Smooth muscle cell (in vitro differentiated cells): ENCODE data around the gene MNX1. TPM values are rescaled to one million over a fixed set of nuclear protein-coding genes. Genes with fewer than 3 reads are reported as not detected.
A peak's percentile ranks its signal among the peaks of the same experiment; 100 is the strongest.

Experiments
- DNase-seq: peaks from one replicate; lab custom pipeline; 2025; ENCODE audit not compliant: unreplicated experiment; lab: John Stamatoyannopoulos, UW
- H2AFZ ChIP-seq: fragments of 200-600 bp; sonication (generic); 2 replicates; pipeline ENCODE4 v1.6.0; 2016; ENCODE audit warnings: antibody characterized with exemption, low read depth, mild to moderate bottlenecking
- H3F3A ChIP-seq: fragments of 200-600 bp; sonication (generic); 2 replicates; pipeline ENCODE4 v1.6.0; 2017; ENCODE audit warnings: antibody characterized with exemption, low read depth
- H3K27ac ChIP-seq: fragments of 200-600 bp; sonication (generic); 2 replicates; pipeline ENCODE4 v1.5.1; 2016; ENCODE audit warnings: low read depth, mild to moderate bottlenecking
- H3K27me3 ChIP-seq: fragments of 200-600 bp; sonication (generic); 2 replicates; pipeline ENCODE4 v1.6.1; 2016; ENCODE audit warnings: low read depth, mild to moderate bottlenecking
- H3K36me3 ChIP-seq: fragments of 200-600 bp; sonication (generic); 2 replicates; pipeline ENCODE4 v1.5.1; 2016; ENCODE audit warnings: low read depth
- H3K4me1 ChIP-seq: fragments of 200-600 bp; sonication (generic); 2 replicates; pipeline ENCODE4 v1.5.1; 2016; ENCODE audit warnings: low read depth
- H3K4me2 ChIP-seq: fragments of 200-600 bp; sonication (generic); 2 replicates; pipeline ENCODE4 v1.6.0; 2016; ENCODE audit warnings: mild to moderate bottlenecking
- H3K4me3 ChIP-seq: fragments of 200-600 bp; sonication (generic); 2 replicates; pipeline ENCODE4 v1.5.1; 2016; ENCODE audit warnings: mild to moderate bottlenecking
- H3K79me2 ChIP-seq: fragments of 200-600 bp; sonication (generic); 2 replicates; pipeline ENCODE4 v1.6.0; 2016; ENCODE audit warnings: low read depth, mild to moderate bottlenecking
- H3K9ac ChIP-seq: fragments of 200-600 bp; sonication (generic); 2 replicates; pipeline ENCODE4 v1.6.0; 2016; ENCODE audit warnings: low read depth
- H3K9me3 ChIP-seq: fragments of 200-600 bp; sonication (generic); replicated peaks from 2 replicates; pipeline ENCODE4 v1.5.1; 2016; ENCODE audit warnings: low read depth
- H4K20me1 ChIP-seq: fragments of 200-600 bp; sonication (generic); 2 replicates; pipeline ENCODE4 v1.6.0; 2016; ENCODE audit warnings: low read depth
- CTCF ChIP-seq: fragments of 200-600 bp; sonication (generic); IDR thresholded peaks from 2 replicates; pipeline ENCODE4 v1.5.1; 2017; ENCODE audit warnings: borderline replicate concordance, mild to moderate bottlenecking, antibody characterized with exemption; ENCODE audit not compliant: insufficient read depth, poor library complexity, severe bottlenecking
- WGBS: methylation state at CpG from one replicate; pipeline ENCODE4 v1.1.7; 2016; ENCODE audit warnings: low lambda C conversion rate; 5-methylcytosine and 5-hydroxymethylcytosine counted together
- polyA plus RNA-seq: library from polyadenylated mRNA; unstranded; fragments of >200 nt; fragmentation: Nextera tagmentation; extraction: Ambion mirVana; gene quantifications from 2 replicates; pipeline ENCODE4 v1.2.1, GENCODE V29; 2016
- total RNA-seq: library from RNA; depleted of rRNA; stranded (reverse); fragments of >200 nt; gene quantifications from 2 replicates; pipeline ENCODE4 v1.2.3, GENCODE V29; 2014

The MNX1 gene
- total and polyA plus RNA-seq, 2 experiments from 2014 or later, result not detected

- no peaks in the 10 kb centered on the region for H3F3A ChIP-seq
- H3K9me3 ChIP-seq, result no peaks in the 10 kb centered on the region
- no peaks in the 10 kb centered on the region for H3K36me3 ChIP-seq
- peaks cover 12% of the 10 kb centered on the region for H4K20me1 ChIP-seq
- no peak overlapping the region for H3K9ac ChIP-seq
- peak overlapping the region; percentile 45 for H3K4me3 ChIP-seq
- H3K79me2 ChIP-seq, result no peaks in the 10 kb centered on the region
- no peak for TF ChIP-seq CTCF
- no peak for DNase-seq
- peaks cover 26% of the 10 kb centered on the region for H3K4me1 ChIP-seq
- H3K27me3 ChIP-seq, result peaks cover 99% of the 10 kb centered on the region
- no peak overlapping the region for H2AFZ ChIP-seq
- 2% methylated on average over 29 of the region's 75 CpGs for WGBS
- H3K4me2 ChIP-seq, result peak overlapping the region; percentile 87
- no peak overlapping the region for H3K27ac ChIP-seq
These were observed 10.3 kb downstream of the MNX1 start for GRCh38 chr7:156999958-157000726.

- Histone ChIP-seq H3K27me3 (peaks cover 96% of the 10 kb centered on the region), H3K4me2 (peak overlapping the region; percentile 87), H3F3A (no peaks in the 10 kb centered on the region), H2AFZ (no peak overlapping the region), H3K9ac (no peak overlapping the region), H3K9me3 (no peaks in the 10 kb centered on the region), H3K79me2 (no peaks in the 10 kb centered on the region), H3K27ac (no peak overlapping the region), H3K4me3 (peak overlapping the region; percentile 45), H3K36me3 (no peaks in the 10 kb centered on the region), H4K20me1 (peaks cover 12% of the 10 kb centered on the region), H3K4me1 (peaks cover 26% of the 10 kb centered on the region)
- no peak for DNase-seq
- 8% methylated on average over 35 of the region's 57 CpGs for WGBS
- TF ChIP-seq CTCF, result no peak
These were observed 11.2 kb downstream of the MNX1 start for GRCh38 chr7:156998988-156999957.

- Histone ChIP-seq H3K79me2 (no peaks in the 10 kb centered on the region), H3K9ac (no peak overlapping the region), H3K27me3 (peaks cover 53% of the 10 kb centered on the region), H3K9me3 (no peaks in the 10 kb centered on the region), H3K27ac (no peak overlapping the region), H2AFZ (no peak overlapping the region), H3K36me3 (no peaks in the 10 kb centered on the region), H3K4me3 (no peak overlapping the region), H3K4me1 (no peaks in the 10 kb centered on the region), H3F3A (no peaks in the 10 kb centered on the region), H3K4me2 (no peak overlapping the region), H4K20me1 (no peaks in the 10 kb centered on the region)
- no peak for TF ChIP-seq CTCF
- WGBS, result 94% methylated on average over 8 of the region's 8 CpGs
- DNase-seq, result no peak
These were observed 16.0 kb downstream of the MNX1 start for GRCh38 chr7:156994417-156994816.
